ENCODE results near the gene RNLS.
"Not testable (repeated sequence)": the region's sequence is repeated elsewhere in the genome, so short reads cannot be mapped to it uniquely, and the experiment has no call there.

RNLS gene

GRCh38 chr10:88386821-88387773 lies 196.0 kb downstream of the RNLS start:
- no peak for DNase-seq (ENCODE audit: low read depth)

- no peak for DNase-seq (ENCODE audit: low read depth)
Observed at GRCh38 chr10:88386204-88386788, 196.8 kb downstream of the RNLS start.

GRCh38 chr10:88385601-88386203 lies 197.4 kb downstream of the RNLS start:
- peak; percentile 28 for DNase-seq (ENCODE audit: low read depth)

- no peak for DNase-seq (ENCODE audit: low read depth)
Observed at GRCh38 chr10:88383276-88383675, 199.8 kb downstream of the RNLS start.

GRCh38 chr10:88382699-88383098 lies 200.4 kb downstream of the RNLS start:
- no peak for DNase-seq (ENCODE audit: low read depth)

- no peak for DNase-seq (ENCODE audit: low read depth)
Observed at GRCh38 chr10:88379575-88379974, 203.5 kb downstream of the RNLS start.

GRCh38 chr10:88377510-88377909 lies 205.6 kb downstream of the RNLS start:
- DNase-seq (ENCODE audit: low read depth), result no peak

- no peak for DNase-seq (ENCODE audit: low read depth)
Observed at GRCh38 chr10:88374392-88375175, 208.5 kb downstream of the RNLS start.

- DNase-seq (ENCODE audit: low read depth), result no peak
Observed at GRCh38 chr10:88372881-88373592, 210.1 kb downstream of the RNLS start.

- DNase-seq (ENCODE audit: low read depth), result no peak
Observed at GRCh38 chr10:88372051-88372715, 210.9 kb downstream of the RNLS start.

- no peak for DNase-seq (ENCODE audit: low read depth)
Observed at GRCh38 chr10:88370713-88371112, 212.4 kb downstream of the RNLS start.

- no peak for DNase-seq (ENCODE audit: low read depth)
Observed at GRCh38 chr10:88366772-88367171, 216.3 kb downstream of the RNLS start.

- DNase-seq (ENCODE audit: low read depth), result no peak
Observed at GRCh38 chr10:88361995-88362807, 220.9 kb downstream of the RNLS start.

GRCh38 chr10:88361494-88361893 lies 221.6 kb downstream of the RNLS start:
- no peak for DNase-seq (ENCODE audit: low read depth)

GRCh38 chr10:88355750-88356149 lies 227.4 kb downstream of the RNLS start:
- not testable (repeated sequence) for DNase-seq (ENCODE audit: low read depth)

- no peak for DNase-seq (ENCODE audit: low read depth)
Observed at GRCh38 chr10:88347597-88348304, 235.4 kb downstream of the RNLS start.

- DNase-seq (ENCODE audit: low read depth), result no peak
Observed at GRCh38 chr10:88347022-88347421, 236.1 kb downstream of the RNLS start.

- DNase-seq (ENCODE audit: low read depth), result no peak
Observed at GRCh38 chr10:88346144-88346977, 236.8 kb downstream of the RNLS start.
